Mesothelial cell of epicardium (in vitro differentiated cells): ENCODE measurements around the gene MSI1. TPM values are rescaled to one million over a fixed set of nuclear protein-coding genes. Genes with fewer than 3 reads are reported as not detected.
"Not testable (repeated sequence)": the region's sequence is repeated elsewhere in the genome, so short reads cannot be mapped to it uniquely, and the experiment has no call there.

Source experiments
- DNase-seq, 2 experiments: peaks; one replicate each; pipeline ENCODE4 v3.0.0; 2021; ENCODE audit warnings: low spot score in 2 of 2; ENCODE audit not compliant: unreplicated experiment in 2 of 2
- H3K27ac Mint-ChIP-seq: 2 replicates; pipeline ENCODE4 v1.8.0; 2021; ENCODE audit warnings: mixed read lengths
- H3K27me3 Mint-ChIP-seq: 2 replicates; pipeline ENCODE4 v1.8.0; 2021; ENCODE audit warnings: low read depth, mixed read lengths
- H3K36me3 Mint-ChIP-seq: 2 replicates; pipeline ENCODE4 v1.8.0; 2021; ENCODE audit warnings: mixed read lengths
- H3K4me1 Mint-ChIP-seq: 2 replicates; pipeline ENCODE4 v1.8.0; 2021; ENCODE audit warnings: mixed read lengths
- H3K4me3 Mint-ChIP-seq: 2 replicates; pipeline ENCODE4 v1.8.0; 2021; ENCODE audit warnings: mild to moderate bottlenecking, moderate library complexity, mixed read lengths
- H3K9me3 Mint-ChIP-seq: 2 replicates; pipeline ENCODE4 v1.8.0; 2021; ENCODE audit warnings: mixed read lengths
- CTCF ChIP-seq: fragments of 200-600 bp; sonication (generic); IDR thresholded peaks from one replicate; pipeline ENCODE4 v1.5.0; 2021; ENCODE audit warnings: antibody characterized with exemption; ENCODE audit not compliant: unreplicated experiment
- total RNA-seq: library from RNA; stranded (reverse); gene quantifications from 3 replicates; pipeline ENCODE4 v1.2.1, GENCODE V29; 2021

MSI1 gene
- total RNA-seq, 1 donor from 2014 or later, result 27.7 TPM

GRCh38 chr12:120343692-120344091 lies 25.3 kb downstream of the MSI1 start:
- Mint-ChIP-seq H3K36me3 (peaks cover 12% of the 10 kb centered on the region), H3K4me1 (no peaks in the 10 kb centered on the region), H3K27me3 (no peaks in the 10 kb centered on the region), H3K9me3 (peaks cover 1% of the 10 kb centered on the region), H3K27ac (no peak overlapping the region), H3K4me3 (no peak overlapping the region)
- no peak for TF ChIP-seq CTCF
- DNase-seq, result no peak

- Mint-ChIP-seq H3K4me3 (no peak overlapping the region), H3K36me3 (peaks cover 12% of the 10 kb centered on the region), H3K9me3 (peaks cover 5% of the 10 kb centered on the region), H3K27ac (no peak overlapping the region), H3K27me3 (no peaks in the 10 kb centered on the region), H3K4me1 (no peaks in the 10 kb centered on the region)
- no peak for DNase-seq
- TF ChIP-seq CTCF, result no peak
Observed at GRCh38 chr12:120343039-120343537, 25.9 kb downstream of the MSI1 start.

- Mint-ChIP-seq H3K4me3 (no peak overlapping the region), H3K27me3 (no peaks in the 10 kb centered on the region), H3K36me3 (peaks cover 16% of the 10 kb centered on the region), H3K4me1 (no peaks in the 10 kb centered on the region), H3K9me3 (peaks cover 12% of the 10 kb centered on the region), H3K27ac (no peak overlapping the region)
- no peak for TF ChIP-seq CTCF
- no peak for DNase-seq
Observed at GRCh38 chr12:120342175-120343038, 26.6 kb downstream of the MSI1 start.

GRCh38 chr12:120339256-120339655 lies 29.7 kb downstream of the MSI1 start:
- Mint-ChIP-seq H3K27ac (no peak overlapping the region), H3K4me3 (no peak overlapping the region), H3K4me1 (no peaks in the 10 kb centered on the region), H3K36me3 (peaks cover 15% of the 10 kb centered on the region), H3K9me3 (peaks cover 28% of the 10 kb centered on the region), H3K27me3 (no peaks in the 10 kb centered on the region)
- no peak for DNase-seq
- TF ChIP-seq CTCF, result no peak

GRCh38 chr12:120337730-120338129 lies 31.2 kb downstream of the MSI1 start:
- TF ChIP-seq CTCF, result no peak
- H3K4me3 Mint-ChIP-seq, result no peak overlapping the region

GRCh38 chr12:120336392-120336791 lies 32.6 kb downstream of the MSI1 start:
- H3K4me3 Mint-ChIP-seq, H3K27me3 Mint-ChIP-seq, H3K4me1 Mint-ChIP-seq, H3K36me3 Mint-ChIP-seq, DNase-seq, H3K27ac Mint-ChIP-seq: not testable (repeated sequence)
- peaks cover 28% of the 10 kb centered on the region for H3K9me3 Mint-ChIP-seq

More at GRCh38 chr12:120337730-120338129, 31.2 kb downstream of the MSI1 start:
- Mint-ChIP-seq H3K27ac (no peak overlapping the region), H3K9me3 (peaks cover 28% of the 10 kb centered on the region), H3K4me1 (no peaks in the 10 kb centered on the region), H3K36me3 (peaks cover 7% of the 10 kb centered on the region), H3K27me3 (no peaks in the 10 kb centered on the region)
- DNase-seq, result no peak

- not testable (repeated sequence) for H3K4me3 Mint-ChIP-seq, H3K27me3 Mint-ChIP-seq, H3K4me1 Mint-ChIP-seq, DNase-seq, H3K36me3 Mint-ChIP-seq, H3K27ac Mint-ChIP-seq
- peaks cover 28% of the 10 kb centered on the region for H3K9me3 Mint-ChIP-seq
Observed at GRCh38 chr12:120335447-120335846, 33.5 kb downstream of the MSI1 start.
